Neural cell (in vitro differentiated cells): ENCODE results near the gene TDRKH. TPM values are rescaled to one million over a fixed set of nuclear protein-coding genes. Genes with fewer than 3 reads are reported as not detected.

Experiments used
- H2AFZ ChIP-seq: fragments of 200-600, 300-800 bp; sonication (generic), shearing (Covaris generic); 2 replicates; pipeline ENCODE4 v1.6.0; 2014; ENCODE audit warnings: low read depth, mild to moderate bottlenecking, antibody characterized with exemption, low read length, moderate library complexity
- H3F3A ChIP-seq: fragments of 200-600 bp; shearing (Covaris generic); 2 replicates; pipeline ENCODE4 v1.6.1; 2016; ENCODE audit warnings: mild to moderate bottlenecking, moderate library complexity, mixed read lengths, antibody characterized with exemption, low read length; ENCODE audit not compliant: insufficient read depth, poor library complexity, severe bottlenecking
- H3K27ac ChIP-seq: fragments of 200-600, 300-800 bp; sonication (generic), shearing (Covaris generic); 2 replicates; pipeline ENCODE4 v1.5.1; 2014; ENCODE audit warnings: mild to moderate bottlenecking, low read length, moderate library complexity
- H3K27me3 ChIP-seq: fragments of 300-800, 200-600 bp; sonication (generic), shearing (Covaris generic); 2 replicates; pipeline ENCODE4 v1.6.0; 2014; ENCODE audit warnings: mild to moderate bottlenecking, low read depth, low read length, moderate library complexity; ENCODE audit not compliant: insufficient read depth
- H3K36me3 ChIP-seq: fragments of 300-800, 200-600 bp; sonication (generic), shearing (Covaris generic); 2 replicates; pipeline ENCODE4 v1.5.1; 2014; ENCODE audit warnings: mild to moderate bottlenecking, antibody characterized with exemption, low read length, moderate library complexity; ENCODE audit not compliant: insufficient read depth
- H3K4me2 ChIP-seq: fragments of 300-800, 200-600 bp; sonication (generic), shearing (Covaris generic); 2 replicates; pipeline ENCODE4 v1.6.0; 2014; ENCODE audit warnings: mild to moderate bottlenecking, low read length
- H3K4me3 ChIP-seq: fragments of 300-800, 200-600 bp; sonication (generic), shearing (Covaris generic); 2 replicates; pipeline ENCODE4 v1.5.1; 2014; ENCODE audit warnings: mild to moderate bottlenecking, low read length, moderate library complexity
- H3K79me2 ChIP-seq: fragments of 200-600 bp; shearing (Covaris generic); replicated peaks from 2 replicates; pipeline ENCODE4 v1.6.0; 2014; ENCODE audit warnings: mild to moderate bottlenecking, low read length, moderate library complexity; ENCODE audit not compliant: insufficient read depth
- H3K9ac ChIP-seq: fragments of 300-800, 200-600 bp; sonication (generic), shearing (Covaris generic); 2 replicates; pipeline ENCODE4 v1.6.1; 2016; ENCODE audit warnings: mild to moderate bottlenecking, low read length, mixed read lengths
- H3K9me2 ChIP-seq: fragments of 200-600 bp; shearing (Covaris generic); 2 replicates; pipeline ENCODE4 v1.6.1; 2016; ENCODE audit warnings: mild to moderate bottlenecking, low read length, mixed read lengths; ENCODE audit not compliant: insufficient read depth
- H3K9me3 ChIP-seq: fragments of 200-600, 300-800 bp; sonication (generic), shearing (Covaris generic); 2 replicates; pipeline ENCODE4 v1.6.1; 2016; ENCODE audit warnings: mild to moderate bottlenecking, mixed run types, low read length, moderate library complexity, mixed read lengths
- H4K20me1 ChIP-seq: fragments of 200-600 bp; shearing (Covaris generic); 2 replicates; pipeline ENCODE4 v1.6.1; 2016; ENCODE audit warnings: mild to moderate bottlenecking, mixed run types; ENCODE audit not compliant: insufficient read depth
- CTCF ChIP-seq: fragments of 450-650 bp; IDR thresholded peaks from 2 replicates; pipeline ENCODE4 v1.5.1; 2014; ENCODE audit warnings: antibody characterized with exemption, mild to moderate bottlenecking, moderate library complexity; ENCODE audit not compliant: poor library complexity, severe bottlenecking
- EP300 ChIP-seq: fragments of 450-650 bp; conservative IDR thresholded peaks from 2 replicates; pipeline ENCODE4 v1.6.1; 2014; ENCODE audit warnings: antibody characterized with exemption, mild to moderate bottlenecking, moderate library complexity; ENCODE audit not compliant: poor library complexity, severe bottlenecking
- EZH2 ChIP-seq: fragments of 200-600, 300-800 bp; shearing (Covaris generic), sonication (generic); IDR thresholded peaks from 2 replicates; pipeline ENCODE4 v1.6.1; 2014; ENCODE audit warnings: antibody characterized with exemption, low read length, borderline replicate concordance, mild to moderate bottlenecking; ENCODE audit not compliant: insufficient read depth, poor library complexity, severe bottlenecking
- MXI1 ChIP-seq: fragments of 450-650 bp; conservative IDR thresholded peaks from 2 replicates; pipeline ENCODE4 v1.6.1; 2014; ENCODE audit warnings: antibody characterized with exemption, mild to moderate bottlenecking; ENCODE audit not compliant: poor library complexity, severe bottlenecking
- POLR2AphosphoS5 ChIP-seq: IDR thresholded peaks from 2 replicates; pipeline ENCODE4 v1.6.1; 2012
- RAD21 ChIP-seq: fragments of 450-650 bp; conservative IDR thresholded peaks from 2 replicates; pipeline ENCODE4 v1.6.1; 2014; ENCODE audit warnings: antibody characterized with exemption, mild to moderate bottlenecking, moderate library complexity
- REST ChIP-seq: IDR thresholded peaks from 2 replicates; pipeline ENCODE4 v1.6.1; 2012; ENCODE audit warnings: borderline replicate concordance
- SMC3 ChIP-seq: fragments of 450-650 bp; conservative IDR thresholded peaks from 2 replicates; pipeline ENCODE4 v1.6.1; 2014; ENCODE audit warnings: antibody characterized with exemption, mild to moderate bottlenecking, moderate library complexity; ENCODE audit not compliant: poor library complexity
- TAF1 ChIP-seq: IDR thresholded peaks from 2 replicates; pipeline ENCODE4 v1.6.1; 2012; ENCODE audit warnings: low read depth
- polyA plus RNA-seq: library from polyadenylated mRNA; depleted of rRNA; stranded (reverse); fragments of >200 nt; gene quantifications from 2 replicates; pipeline ENCODE4 v1.2.3, GENCODE V29; 2014

The TDRKH gene
- polyA plus RNA-seq, 1 donor from 2014 or later, result 19.5 TPM

- Histone ChIP-seq H3K4me2 (no peak overlapping the region), H3K27me3 (no peaks in the 10 kb centered on the region), H3K9me3 (no peaks in the 10 kb centered on the region), H3K79me2 (no peaks in the 10 kb centered on the region), H3K27ac (peak overlapping the region; percentile 34), H3K4me3 (no peak overlapping the region), H3K9me2 (no peaks in the 10 kb centered on the region), H3K9ac (no peak overlapping the region), H3F3A (no peaks in the 10 kb centered on the region), H4K20me1 (no peaks in the 10 kb centered on the region), H3K36me3 (no peaks in the 10 kb centered on the region), H2AFZ (no peak overlapping the region)
- no peak for TF ChIP-seq MXI1
- no peak for TF ChIP-seq CTCF
- no peak for TF ChIP-seq SMC3
- no peak for TF ChIP-seq TAF1
- no peak for TF ChIP-seq RAD21
- TF ChIP-seq POLR2AphosphoS5, result no peak
- no peak for TF ChIP-seq EZH2
- no peak for TF ChIP-seq EP300
- TF ChIP-seq REST, result no peak
These were observed 27.0 kb upstream of the TDRKH start for GRCh38 chr1:151817353-151817730.

GRCh38 chr1:151816548-151817352 is 26.4 kb upstream of the TDRKH start:
- Histone ChIP-seq H3K9ac (peak overlapping the region; percentile 5), H3K36me3 (no peaks in the 10 kb centered on the region), H2AFZ (peak overlapping the region; percentile 14), H3K79me2 (no peaks in the 10 kb centered on the region), H3K9me3 (no peaks in the 10 kb centered on the region), H3F3A (no peaks in the 10 kb centered on the region), H4K20me1 (no peaks in the 10 kb centered on the region), H3K27me3 (no peaks in the 10 kb centered on the region), H3K27ac (peak overlapping the region; percentile 34), H3K9me2 (no peaks in the 10 kb centered on the region), H3K4me3 (no peak overlapping the region), H3K4me2 (no peak overlapping the region)
- TF ChIP-seq EP300, result peak; percentile 36
- TF ChIP-seq POLR2AphosphoS5, result peak; percentile 22
- no peak for TF ChIP-seq REST
